ENCODE data around the gene CLIC6.

DNA sequence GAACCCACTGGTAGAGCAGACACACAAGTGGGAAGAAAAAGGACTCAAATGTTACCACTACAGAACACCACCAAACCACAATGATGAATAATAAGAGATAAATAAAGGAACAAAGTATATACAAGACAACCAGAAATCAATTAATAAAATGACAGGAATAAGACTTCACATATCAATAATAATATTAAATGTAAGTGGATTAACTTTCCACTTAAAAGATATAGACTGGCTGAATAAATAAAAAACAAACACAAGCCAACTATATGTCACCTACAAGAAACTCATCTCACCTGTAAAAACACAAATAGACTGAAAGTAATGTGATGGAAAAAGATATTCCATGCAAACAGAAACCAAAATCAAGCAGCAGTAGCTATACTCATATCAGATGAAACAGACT, 6.9 kb upstream of the CLIC6 start:
- TF ChIP-seq POLR2A (IDR thresholded peaks at IDR 0.05) = no peak
- TF ChIP-seq, protein P1, sequence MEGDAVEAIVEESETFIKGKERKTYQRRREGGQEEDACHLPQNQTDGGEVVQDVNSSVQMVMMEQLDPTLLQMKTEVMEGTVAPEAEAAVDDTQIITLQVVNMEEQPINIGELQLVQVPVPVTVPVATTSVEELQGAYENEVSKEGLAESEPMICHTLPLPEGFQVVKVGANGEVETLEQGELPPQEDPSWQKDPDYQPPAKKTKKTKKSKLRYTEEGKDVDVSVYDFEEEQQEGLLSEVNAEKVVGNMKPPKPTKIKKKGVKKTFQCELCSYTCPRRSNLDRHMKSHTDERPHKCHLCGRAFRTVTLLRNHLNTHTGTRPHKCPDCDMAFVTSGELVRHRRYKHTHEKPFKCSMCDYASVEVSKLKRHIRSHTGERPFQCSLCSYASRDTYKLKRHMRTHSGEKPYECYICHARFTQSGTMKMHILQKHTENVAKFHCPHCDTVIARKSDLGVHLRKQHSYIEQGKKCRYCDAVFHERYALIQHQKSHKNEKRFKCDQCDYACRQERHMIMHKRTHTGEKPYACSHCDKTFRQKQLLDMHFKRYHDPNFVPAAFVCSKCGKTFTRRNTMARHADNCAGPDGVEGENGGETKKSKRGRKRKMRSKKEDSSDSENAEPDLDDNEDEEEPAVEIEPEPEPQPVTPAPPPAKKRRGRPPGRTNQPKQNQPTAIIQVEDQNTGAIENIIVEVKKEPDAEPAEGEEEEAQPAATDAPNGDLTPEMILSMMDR (IDR thresholded peaks at IDR 0.05) = no peak

Data from suprapubic skin (tissue), 3 donors.